ENCODE data around the gene KRTAP5-6.

Gene KRTAP5-6

DNA sequence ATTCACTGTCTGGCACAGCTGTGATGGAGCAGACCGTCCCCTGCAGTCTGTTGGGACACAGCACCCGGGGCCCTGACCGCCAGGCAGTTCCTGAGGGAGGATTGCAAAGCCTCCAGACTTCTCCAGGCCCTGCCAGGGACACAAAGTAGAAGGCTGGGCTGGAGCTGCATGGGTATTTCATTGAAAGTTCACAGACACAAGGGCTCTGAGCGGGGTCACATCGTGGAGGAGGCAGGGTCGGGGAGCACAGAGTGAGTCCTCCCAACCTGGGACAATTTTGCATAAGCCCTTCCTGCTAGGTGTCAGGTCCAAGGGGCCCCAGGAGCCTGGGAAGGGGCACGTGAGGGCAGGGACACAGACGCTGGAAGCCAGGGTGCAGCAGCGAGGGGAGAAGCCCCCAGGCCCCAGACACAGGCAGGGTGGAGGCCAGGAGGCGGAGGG, 37.7 kb downstream of the KRTAP5-6 start:
- DNase-seq, result no peak

DNA sequence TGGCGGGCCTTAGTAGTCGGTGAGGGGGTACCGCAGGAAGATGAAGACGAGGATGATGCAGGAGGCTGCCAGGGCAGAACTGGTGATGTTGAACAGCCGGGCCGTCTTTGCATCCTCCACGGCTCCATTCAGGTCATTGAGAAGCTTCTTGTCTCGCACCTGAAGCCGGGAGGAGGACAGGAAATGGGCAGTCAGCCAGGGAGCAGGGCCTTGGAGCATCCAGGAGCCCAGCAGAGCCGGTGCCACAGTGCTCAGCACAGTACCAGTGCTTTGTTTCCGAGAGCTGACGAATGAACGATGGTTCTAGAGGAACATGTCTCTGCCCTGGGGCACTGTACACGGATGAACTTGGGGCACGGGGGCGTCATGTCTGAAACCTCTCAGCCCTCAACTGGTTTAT, 38.3 kb downstream of the KRTAP5-6 start:
- no peak for DNase-seq

DNA sequence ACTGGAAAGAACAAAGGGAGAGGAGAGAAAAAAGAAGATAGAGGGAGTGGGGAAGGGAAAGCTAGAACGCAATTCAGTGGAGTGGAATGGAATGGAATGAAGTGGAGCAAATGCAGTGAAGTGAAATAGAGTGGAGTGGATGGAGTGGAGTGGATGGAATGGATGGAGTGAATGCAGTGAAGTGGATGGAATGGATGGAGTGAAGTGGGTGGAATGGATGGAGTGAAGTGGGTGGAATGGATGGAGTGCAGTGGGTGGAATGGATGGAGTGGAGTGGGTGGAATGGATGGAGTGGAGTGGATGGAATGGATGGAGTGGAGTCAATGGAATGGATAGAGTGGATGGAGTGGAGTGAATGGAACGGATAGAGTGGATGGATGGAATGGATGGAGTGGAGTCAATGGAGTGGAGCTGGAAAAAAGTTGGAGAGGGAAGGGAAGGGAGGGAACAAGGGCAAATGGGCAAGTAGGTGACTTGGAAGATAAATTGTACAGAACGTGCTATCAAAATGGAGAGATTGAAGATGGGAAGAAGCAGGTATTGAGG, 39.5 kb downstream of the KRTAP5-6 start:
- no peak for DNase-seq

DNA sequence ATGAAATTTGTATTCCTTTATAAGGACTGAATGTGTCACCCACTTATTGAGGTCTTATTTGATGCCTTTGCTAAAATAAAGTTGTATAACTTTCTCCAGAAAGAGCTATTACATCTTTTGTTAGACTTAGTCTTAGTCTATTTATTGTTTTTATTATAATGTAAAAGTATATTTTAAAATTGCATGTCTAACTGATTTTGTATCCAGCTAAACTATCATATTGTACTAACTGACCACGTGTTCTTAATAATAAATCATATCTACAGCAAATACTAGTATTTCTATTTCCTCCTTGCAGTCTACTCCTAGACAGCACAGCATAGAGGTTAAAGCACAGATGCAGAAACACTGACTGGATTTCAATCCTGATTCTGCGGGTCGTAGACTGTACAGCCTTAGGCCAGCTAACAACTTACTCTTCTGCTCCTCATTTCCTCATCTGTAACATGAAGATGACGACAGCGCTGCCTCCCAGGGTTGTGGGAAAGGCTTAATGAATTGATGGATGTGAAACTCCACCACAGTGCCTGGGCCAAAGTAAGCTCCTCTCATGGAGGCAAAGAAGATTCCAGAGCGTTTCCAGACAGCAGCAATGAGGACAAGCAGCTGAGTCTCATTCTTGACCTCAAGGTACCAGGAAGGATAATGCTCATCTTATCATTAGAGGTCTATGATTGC, 40.2 kb downstream of the KRTAP5-6 start:
- DNase-seq, result no peak

DNA sequence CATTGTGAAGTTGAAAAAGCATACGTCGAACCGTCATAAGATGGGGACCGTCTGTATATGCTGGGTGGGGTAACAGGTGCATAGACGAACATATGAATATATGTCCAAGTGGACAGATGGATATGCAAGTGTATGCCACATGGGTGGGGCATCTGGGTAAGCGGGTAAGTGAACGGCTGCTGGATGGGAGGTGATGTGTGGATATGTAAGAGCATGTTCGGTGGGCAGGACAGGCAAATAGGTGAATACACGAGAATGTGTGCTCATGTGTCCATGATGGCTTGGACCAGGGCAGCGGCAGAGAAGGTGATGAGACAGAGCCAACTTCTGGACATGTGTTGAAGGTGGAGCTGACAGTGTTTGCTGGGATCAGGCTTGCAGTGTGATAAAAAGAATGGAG, 41.4 kb downstream of the KRTAP5-6 start:
- DNase-seq, result no peak

- DNase-seq, result no peak
Measured at GRCh38 chr11:1739576-1739975, 42.6 kb downstream of the KRTAP5-6 start.

DNA sequence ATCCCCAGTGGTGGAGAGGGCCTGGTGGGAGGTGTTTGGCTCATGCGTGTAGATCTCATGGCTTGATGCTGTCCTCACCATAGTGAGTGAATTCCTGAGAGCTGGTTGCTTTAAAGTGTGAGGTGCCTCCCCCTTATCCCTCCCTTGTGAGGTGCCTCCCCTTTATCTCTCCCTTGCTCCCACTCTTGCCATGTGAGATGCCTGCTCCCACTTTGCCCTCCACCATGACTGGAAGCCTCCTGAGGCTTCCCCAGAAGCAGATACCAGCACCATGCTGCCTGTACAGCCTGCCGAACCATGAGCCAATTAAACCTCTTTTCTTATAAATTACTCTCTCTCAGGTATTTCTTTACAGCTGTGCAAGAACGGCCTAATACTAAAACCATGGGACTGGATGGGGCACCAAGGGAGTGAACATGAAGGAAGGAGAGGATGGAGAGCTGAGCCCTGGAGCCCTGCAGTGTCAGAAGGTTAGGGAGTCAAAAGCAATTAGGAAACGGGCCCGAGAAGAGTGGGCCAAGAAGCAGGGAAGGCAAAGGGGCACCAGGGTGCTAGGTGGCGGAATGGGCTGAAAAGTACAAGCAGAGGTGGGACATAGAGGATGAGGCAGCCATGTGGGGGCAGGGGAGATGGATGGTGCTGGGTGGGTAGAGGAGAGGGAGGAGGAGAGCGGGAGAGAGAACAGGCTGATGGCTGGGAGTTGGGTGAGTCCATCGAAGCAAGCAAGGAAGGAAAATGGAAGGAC, 44.0 kb downstream of the KRTAP5-6 start:
- no peak for DNase-seq

DNA sequence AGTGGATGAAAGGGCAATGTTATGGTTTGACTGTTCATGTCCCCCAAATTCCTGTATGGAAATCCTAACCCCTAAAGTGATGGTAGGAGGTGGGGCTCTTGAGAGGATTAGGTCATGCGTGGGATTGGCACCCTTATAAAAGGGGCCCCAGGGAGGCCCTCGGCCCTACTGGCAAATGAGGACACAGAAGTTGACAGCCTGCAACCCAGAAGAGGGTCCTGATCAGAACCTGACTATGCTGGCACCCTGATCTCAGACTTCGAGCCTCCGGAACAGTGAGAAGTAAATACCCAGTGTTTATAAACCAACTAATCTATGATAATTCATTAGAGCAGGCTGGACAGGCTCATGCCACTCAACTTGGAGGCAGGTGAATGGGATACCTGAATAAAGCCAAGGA, 44.7 kb downstream of the KRTAP5-6 start:
- no peak for DNase-seq

DNA sequence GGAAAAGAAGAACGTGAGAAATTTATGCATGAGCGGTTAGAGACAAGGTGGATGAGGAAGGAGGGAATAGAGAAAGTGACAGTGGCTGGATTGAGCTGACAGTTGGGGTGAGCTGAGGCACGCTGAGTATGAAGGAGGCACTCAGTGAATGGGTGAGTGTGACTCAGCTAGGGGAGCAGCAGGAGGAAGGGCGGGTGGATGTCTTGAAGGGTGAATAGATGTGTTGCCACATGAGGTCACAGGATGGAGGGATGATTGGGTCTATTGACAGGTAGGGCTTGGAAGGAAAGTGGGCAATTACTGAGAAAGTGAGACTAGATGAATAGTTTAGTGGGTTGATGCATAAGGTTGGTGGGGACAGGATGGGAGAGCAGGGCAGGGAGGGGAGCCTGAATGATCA, 45.4 kb downstream of the KRTAP5-6 start:
- DNase-seq, result no peak

DNA sequence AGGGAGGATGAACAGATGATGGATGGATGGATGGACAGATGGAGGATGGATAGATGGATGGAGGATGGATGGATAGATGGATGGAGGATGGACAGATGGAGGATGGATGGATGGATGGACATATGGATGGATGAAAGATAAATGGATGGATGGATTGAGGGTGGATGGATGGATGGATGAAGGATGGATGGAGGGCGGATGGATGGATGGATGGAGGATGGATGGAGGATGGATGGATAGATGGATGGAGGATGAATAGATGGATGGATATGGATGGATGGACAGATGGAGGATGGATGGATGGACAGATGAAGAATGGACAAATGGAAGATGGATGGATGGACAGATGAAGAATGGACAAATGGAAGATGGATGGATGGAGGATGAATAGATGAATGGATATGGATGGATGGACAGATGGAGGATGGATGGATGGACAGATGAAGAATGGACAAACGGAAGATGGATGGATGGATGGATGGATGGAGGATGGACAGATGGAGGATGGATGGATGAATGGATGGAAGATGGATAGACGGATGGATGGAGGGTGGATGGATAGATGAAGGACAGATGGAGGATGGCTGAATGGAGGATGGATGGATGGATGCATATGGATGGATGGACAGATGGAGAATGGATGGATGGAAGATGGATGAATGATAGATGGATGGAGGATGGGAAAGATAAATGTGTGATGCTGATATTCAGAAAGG, 46.0 kb downstream of the KRTAP5-6 start:
- DNase-seq, result no peak

DNA sequence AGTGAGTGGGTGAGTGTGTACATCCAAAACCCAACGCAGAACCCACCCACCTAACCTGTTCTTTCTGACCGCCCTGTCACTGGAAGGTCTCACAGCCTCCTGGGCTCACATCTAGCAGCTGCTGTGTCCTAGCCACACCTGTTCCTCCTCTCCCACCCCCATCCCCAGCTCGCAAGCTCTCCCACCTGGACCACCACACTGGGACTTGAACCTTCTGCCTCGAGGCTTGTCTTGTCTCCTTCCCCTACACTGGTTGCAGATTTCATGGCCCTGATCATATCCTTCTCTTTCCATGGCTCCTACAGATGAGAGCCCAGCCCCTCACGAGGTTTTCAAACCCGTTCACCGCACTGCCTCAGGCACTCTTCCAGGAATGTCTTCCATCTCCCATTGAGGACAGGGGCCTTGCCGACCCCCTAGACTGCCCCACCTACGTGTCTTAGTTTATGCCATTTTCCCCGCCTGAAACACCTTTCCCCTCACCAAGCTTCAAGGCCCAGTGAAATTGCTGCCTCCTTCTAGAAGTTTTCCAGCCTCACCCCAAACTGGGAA, 46.7 kb downstream of the KRTAP5-6 start:
- no peak for DNase-seq

DNA sequence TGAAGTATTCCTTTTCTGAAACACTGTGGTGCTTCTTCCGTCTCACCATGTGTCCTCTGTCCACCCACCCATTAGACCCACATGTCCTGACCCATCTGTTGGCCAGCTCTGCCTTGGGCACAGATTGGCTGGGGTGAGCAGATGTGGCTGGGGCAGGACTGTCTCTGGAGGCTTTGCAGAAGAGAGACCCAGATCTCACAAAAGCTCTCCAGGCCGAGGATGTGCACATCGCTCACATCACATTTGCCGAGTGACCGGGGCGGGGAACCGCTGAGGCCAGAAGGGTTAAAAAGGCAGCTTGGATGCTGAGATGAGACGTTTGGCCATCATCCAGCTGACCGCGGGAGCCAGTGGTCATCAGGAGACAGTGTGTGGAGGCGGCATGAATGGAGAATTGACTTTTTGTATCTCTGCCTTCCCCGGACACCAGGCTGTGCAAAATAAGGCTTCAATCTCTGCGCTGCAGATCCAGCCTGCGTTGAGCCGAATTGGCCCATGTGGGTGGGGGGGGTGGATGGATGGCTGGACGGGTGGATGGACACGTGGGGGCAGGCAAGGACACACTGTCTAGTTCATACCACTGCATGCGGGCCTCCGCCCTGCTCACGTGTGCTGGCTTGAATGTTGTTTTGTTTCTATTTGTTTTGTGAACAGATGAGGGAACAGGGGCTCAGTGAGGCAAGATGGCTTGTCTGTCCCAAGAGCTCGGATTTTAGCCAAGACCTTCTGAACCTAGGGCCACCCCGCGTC, 47.3 kb downstream of the KRTAP5-6 start:
- no peak for DNase-seq

DNA sequence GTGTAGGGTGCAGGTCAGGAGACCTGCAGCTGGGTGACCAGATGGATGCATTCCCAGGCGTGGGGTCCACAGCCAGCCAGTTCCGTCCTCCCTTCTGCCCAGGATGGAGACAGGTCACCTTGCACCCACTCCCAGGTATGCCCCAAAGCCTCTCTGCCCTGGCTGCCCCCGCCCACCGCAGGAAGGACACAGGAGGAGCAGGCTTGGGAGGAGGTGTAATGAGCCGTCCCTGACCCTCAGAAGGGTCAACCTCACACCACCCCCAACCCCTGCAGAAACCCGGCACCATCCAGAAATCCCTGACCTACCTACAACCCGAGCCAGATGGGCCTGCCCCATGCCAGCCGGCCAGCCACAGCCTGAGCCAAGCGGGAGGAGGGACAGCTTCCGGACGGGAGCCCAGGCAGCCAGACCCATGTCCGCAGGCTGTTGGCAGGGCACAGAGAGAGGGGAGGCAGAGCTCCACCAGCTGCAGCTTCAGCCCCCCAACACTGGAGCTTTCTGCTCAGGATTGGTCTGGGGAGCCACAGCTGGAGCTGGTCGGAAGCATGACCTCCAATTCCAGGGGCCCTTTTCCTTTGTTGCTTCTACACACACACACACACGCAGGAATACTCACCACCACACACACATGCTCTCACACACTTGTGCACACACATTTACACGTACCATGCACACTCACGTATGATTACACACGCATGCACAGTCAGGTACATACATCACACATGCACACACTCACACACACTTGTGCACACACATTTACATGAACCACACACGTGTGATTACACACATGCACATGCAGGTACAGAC, 48.1 kb downstream of the KRTAP5-6 start:
- DNase-seq, result no peak

GRCh38 chr11:1745701-1746320, 48.8 kb downstream of the KRTAP5-6 start:
- no peak for DNase-seq

- DNase-seq, result no peak
Measured at GRCh38 chr11:1746511-1746931, 49.5 kb downstream of the KRTAP5-6 start.

GRCh38 chr11:1746956-1747752, 50.2 kb downstream of the KRTAP5-6 start:
- DNase-seq, result no peak

Measured in activated CD4-positive, alpha-beta T cell treated with anti-CD3 and anti-CD28 coated beads, Interleukin-2, Interleukin-6, amounts not matched to agents 100 ng/mL and 50 ng/mL, durations not matched to agents 16 hours and 8 hours (primary cell).